NCI-H524 treated with DMSO at 0.1 percent for 48 hours (cell line): ENCODE measurements around the gene KLK15.

Source experiments
- DNase-seq: peaks from one replicate; lab custom pipeline; 2025; lab: John Stamatoyannopoulos, UW

KLK15 gene

GRCh38 chr19:50833117-50833801 is at the start of gene KLK15:
TSS of gene KLK15 (minus strand) at chr19:50833574. CDS start at chr19:50831492, 2,082 bp downstream.
- DNase-seq: no peak

- DNase-seq: no peak
These were observed 48.8 kb upstream of the KLK15 start for GRCh38 chr19:50882188-50882587.

GRCh38 chr19:50880241-50880640 is 46.9 kb upstream of the KLK15 start:
- DNase-seq: no peak

- no peak for DNase-seq
These were observed 45.5 kb upstream of the KLK15 start for GRCh38 chr19:50878851-50879250.

GRCh38 chr19:50877338-50877737 is 44.0 kb upstream of the KLK15 start:
- DNase-seq: no peak

GRCh38 chr19:50876456-50876855 is 43.1 kb upstream of the KLK15 start:
- DNase-seq: no peak

GRCh38 chr19:50875795-50876422 is 42.5 kb upstream of the KLK15 start:
- no peak for DNase-seq

- DNase-seq: no peak
These were observed 40.8 kb upstream of the KLK15 start for GRCh38 chr19:50874211-50874610.

GRCh38 chr19:50873056-50873455 is 39.7 kb upstream of the KLK15 start, which contains the start of gene KLK2:
TSS of gene KLK2 (plus strand) at chr19:50873439. CDS start at chr19:50873474, 35 bp downstream.
- no peak for DNase-seq

- DNase-seq: no peak
These were observed 37.2 kb upstream of the KLK15 start for GRCh38 chr19:50870417-50871089.

- DNase-seq: no peak
These were observed 36.1 kb upstream of the KLK15 start for GRCh38 chr19:50869479-50869878.

GRCh38 chr19:50861496-50862286 is 28.3 kb upstream of the KLK15 start:
- DNase-seq: no peak

GRCh38 chr19:50861010-50861409 is 27.6 kb upstream of the KLK15 start:
- no peak for DNase-seq

- no peak for DNase-seq
These were observed 26.5 kb upstream of the KLK15 start for GRCh38 chr19:50859849-50860248.

GRCh38 chr19:50858886-50859285 is 25.5 kb upstream of the KLK15 start:
- DNase-seq: no peak

- no peak for DNase-seq
These were observed 24.0 kb upstream of the KLK15 start for GRCh38 chr19:50857366-50857765.

GRCh38 chr19:50854636-50855410 is 21.4 kb upstream of the KLK15 start, which contains the start of gene KLK3:
TSS of gene KLK3 (plus strand) at chr19:50854915. CDS start at chr19:50854956, 41 bp downstream.
- DNase-seq: no peak

- no peak for DNase-seq
These were observed 18.2 kb upstream of the KLK15 start for GRCh38 chr19:50851620-50852019.

GRCh38 chr19:50850738-50851137 is 17.4 kb upstream of the KLK15 start:
- no peak for DNase-seq

GRCh38 chr19:50844296-50844935 is 11.0 kb upstream of the KLK15 start:
- DNase-seq: no peak

GRCh38 chr19:50843701-50844221 is 10.4 kb upstream of the KLK15 start:
- DNase-seq: no peak
